GM19467 (cell line): ENCODE measurements around the gene GAREM1.
A peak's percentile ranks its signal among the peaks of the same experiment; 100 is the strongest.
"Not testable (repeated sequence)": the region's sequence is repeated elsewhere in the genome, so short reads cannot be mapped to it uniquely, and the experiment has no call there.

Experiments
- ATAC-seq: cut with Tn5 transposase; IDR thresholded peaks from one replicate; pipeline ENCODE4 v1.9.1; 2021; ENCODE audit warnings: mild to moderate bottlenecking, moderate library complexity; ENCODE audit not compliant: unreplicated experiment

The GAREM1 gene

DNA sequence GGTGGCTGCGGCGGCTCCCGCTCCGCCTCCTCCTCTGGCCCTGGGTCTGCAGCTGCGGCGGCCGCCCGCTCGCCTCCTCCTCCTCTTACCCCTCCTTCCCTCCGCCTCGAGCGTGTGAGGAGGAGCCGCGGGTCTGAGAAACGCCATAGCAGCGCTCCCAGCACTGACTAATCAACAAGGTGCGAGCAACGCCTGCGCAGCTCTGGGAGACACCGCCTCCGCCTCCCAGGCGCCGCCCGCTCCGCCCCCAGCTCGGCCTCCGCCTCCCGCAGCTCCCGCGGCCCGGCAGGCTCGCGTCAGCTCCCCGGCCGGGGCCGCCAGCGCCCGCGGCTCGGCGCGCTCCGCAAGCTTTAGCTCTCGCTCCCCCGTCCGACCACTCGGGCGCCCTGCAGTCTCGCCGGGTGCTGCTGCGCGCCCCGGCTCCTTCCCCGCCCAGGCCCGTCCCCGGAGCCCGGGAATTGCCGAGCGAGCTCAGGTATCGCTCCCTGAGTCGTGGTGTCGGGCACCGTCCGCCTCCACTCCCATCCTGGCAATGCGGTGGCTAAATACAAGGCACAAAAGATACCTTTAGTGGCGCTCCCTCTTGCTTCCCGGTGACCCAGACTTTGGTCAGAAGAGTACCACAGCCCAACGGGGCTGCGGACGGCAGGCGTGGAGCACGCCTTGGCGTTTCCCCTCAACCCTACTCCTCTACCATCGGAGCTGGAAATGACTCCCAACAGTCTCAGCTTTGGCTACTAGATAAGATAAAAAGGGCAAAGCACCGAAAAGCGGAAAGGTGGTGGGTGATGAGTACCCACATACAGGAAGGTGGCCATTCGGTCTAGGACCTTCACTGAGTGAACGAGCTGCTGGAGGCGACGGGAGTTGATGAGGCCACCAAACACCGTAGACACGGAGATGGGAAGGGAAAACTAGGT is at the start of gene GAREM1:
Gene GAREM1 (minus strand): TSS at position 169 of the 920 bp plus-strand sequence. CDS start 454 bp downstream, outside the sequence.
- ATAC-seq: peak; percentile 98

GRCh38 chr18:32511147-32511546 is 40.5 kb upstream of the GAREM1 start:
- no peak for ATAC-seq

GRCh38 chr18:32509111-32509510 is 38.4 kb upstream of the GAREM1 start:
- no peak for ATAC-seq

DNA sequence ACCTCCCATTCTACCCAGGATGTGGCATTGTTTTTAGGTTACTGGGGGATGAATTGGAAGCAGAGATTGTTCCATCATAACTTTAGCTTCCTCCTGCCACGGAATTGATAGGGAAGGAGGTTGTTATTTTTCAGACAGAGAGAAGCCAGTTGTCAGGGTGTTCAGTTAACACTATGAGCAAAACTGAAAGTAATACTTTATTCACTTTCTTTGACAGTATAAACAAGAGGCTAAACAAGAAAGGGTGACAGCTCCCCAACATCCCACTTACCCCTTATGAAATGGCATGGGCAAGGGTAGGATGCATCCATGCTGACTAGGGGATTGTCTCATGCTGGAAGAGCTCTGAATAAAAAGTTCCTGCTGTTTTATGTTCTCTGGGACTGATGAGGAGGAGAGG is 36.4 kb upstream of the GAREM1 start:
- ATAC-seq: no peak

GRCh38 chr18:32502014-32502413 is 31.3 kb upstream of the GAREM1 start:
- ATAC-seq: no peak

GRCh38 chr18:32501242-32501641 is 30.6 kb upstream of the GAREM1 start:
- not testable (repeated sequence) for ATAC-seq

DNA sequence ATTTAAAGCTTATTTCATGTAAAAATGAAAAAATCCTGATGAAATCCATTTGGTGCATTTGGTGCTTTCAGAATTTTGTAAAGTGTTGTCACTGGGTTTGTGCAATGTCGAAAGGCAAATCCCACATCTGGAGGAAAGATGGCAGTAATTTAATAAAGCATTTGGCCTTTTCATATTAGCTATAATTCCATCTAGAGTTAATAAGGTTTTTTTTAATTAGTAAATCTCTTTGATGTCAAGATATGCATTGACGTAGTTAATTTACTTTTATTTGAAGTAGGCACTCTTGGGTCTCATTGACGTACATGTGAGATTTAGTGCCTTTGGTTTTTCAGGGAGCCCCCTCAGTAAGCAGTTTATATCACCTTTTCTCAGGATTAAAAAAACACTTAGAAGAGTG is 12.3 kb upstream of the GAREM1 start:
- no peak for ATAC-seq

DNA sequence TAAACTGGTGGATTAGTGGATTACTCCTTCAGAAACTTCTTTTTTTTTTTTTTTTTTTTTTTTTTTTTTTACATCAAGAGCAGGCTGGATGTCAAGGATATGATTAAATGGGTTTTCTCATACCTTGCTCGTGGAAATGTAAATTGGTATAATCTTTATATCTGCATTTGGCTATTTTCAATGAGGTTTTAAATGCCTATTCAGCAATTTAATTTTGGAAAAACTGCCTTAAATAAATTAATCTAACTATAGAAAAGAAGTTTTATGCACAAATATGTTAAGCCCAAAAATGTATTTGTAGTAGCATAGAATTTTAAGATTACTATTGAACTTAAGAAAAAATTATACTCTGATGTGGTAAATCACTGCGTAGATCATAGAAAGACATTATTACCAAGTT is 11.4 kb upstream of the GAREM1 start:
- no peak for ATAC-seq

DNA sequence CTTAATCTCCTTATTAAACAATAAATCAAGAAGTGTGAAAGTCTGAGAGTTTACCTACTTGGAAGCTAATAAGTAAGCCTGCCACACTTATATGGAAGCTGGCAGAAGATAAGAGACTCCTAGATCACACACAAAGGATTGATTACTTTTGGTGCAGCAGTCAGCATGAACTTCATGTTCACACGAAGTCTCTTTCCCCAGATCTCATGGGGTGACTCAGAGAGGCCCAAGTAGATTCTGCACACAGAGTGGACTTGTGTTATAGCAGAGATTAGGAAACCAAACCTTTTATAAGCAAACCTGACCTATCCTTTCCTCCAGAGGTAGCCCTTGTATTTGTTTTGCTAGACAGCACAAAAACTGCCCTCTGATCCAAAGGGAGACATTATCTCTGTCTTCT is 9.9 kb upstream of the GAREM1 start:
- ATAC-seq: no peak

DNA sequence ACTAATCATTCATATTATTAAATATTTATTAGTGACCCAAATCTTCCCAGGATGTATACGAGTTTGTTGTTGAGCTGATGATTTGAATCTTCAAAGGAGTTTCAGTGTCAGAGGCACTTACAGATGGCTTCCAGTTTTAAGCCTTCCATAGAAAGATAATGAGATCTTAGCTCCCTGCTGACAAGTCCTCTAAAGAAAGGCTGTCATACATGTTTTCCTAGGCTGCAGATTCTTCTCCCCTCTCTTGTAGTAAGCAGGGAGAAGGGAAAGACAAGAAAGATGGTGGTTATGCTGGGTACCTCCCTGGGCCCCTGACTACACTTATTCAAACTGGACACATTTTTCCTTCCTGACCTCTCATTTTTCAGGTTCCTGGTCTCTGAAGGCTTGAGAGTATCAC is 8.1 kb upstream of the GAREM1 start:
- no peak for ATAC-seq

DNA sequence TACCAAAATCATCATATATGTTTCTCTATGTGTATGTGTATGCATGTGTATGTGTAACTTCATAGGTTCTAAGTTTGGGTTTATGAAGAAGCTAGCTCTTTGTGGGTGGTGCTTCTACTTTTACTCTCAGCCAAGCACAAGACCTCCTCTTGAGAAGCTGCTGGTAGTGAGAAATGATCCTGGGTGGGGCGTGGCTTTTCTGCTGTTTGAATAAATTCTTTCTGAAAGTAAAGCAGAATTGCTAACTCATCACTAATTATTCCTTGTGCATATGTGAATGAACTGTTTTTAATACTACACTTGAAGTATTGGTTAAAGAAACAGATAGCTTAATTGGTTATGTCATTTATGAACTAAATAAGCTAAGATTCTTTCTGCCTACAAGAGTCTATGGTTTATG is 7.6 kb upstream of the GAREM1 start:
- ATAC-seq: no peak

- no peak for ATAC-seq
These were observed 5.4 kb upstream of the GAREM1 start for GRCh38 chr18:32476106-32476505.

GRCh38 chr18:32475069-32475468 is 4.4 kb upstream of the GAREM1 start:
- not testable (repeated sequence) for ATAC-seq

DNA sequence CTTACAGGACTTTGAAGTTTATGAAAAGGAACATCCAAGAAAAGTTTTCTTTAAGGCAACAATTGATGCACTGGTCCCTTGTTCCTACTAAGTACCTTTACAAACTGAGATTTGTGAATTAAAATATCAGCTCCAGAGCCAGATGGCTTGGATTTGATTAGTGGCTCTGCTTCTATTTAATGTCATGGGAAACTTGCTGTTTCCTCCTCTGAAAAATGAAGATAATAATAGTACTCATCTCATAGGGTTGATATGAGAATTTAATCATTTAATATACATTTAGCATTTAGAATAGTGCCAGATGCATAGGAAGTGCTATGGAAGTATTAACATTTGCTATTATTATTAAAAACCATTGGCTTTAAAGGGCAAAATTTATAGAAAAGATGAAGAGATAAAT is 2.6 kb upstream of the GAREM1 start:
- no peak for ATAC-seq

GRCh38 chr18:32472841-32473240 is 2.2 kb upstream of the GAREM1 start:
- no peak for ATAC-seq

DNA sequence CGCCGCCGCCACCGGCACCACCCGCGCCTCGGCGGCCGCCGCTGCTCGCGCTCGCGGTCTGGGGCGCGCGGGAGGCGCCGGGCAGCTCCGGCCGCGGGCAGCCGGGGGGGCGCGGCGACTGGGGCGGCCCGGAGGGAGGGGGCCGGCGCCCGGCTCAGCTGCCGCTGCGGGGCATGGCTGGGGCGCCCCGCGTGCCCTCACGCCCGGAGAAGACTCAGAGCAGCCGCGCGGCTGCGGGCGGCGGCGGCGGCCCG is 295 bp downstream of the GAREM1 start:
- no peak for ATAC-seq

GRCh38 chr18:32469691-32470459 is 807 bp downstream of the GAREM1 start:
- no peak for ATAC-seq

DNA sequence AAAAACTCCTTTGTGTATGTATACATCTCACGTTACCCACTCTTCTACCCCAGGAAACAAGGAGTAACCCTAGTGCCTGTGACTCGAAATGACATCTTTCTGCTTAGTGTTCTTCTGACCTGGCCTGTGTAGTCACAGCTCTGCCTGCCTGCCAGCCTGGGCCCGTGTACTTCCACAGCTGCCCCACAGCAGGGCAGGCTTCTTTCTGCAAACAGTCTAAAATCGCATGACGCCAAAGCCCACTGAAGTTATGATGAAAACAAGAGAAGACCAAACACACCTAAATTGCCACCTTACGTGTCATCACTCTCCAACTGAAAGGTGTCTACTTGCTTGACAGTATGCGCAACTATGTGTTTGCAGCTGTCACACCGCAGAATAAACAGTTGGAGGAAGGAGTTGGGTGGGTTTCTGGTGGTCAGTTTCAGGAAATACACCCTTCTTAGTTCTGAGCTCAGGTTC is 1.5 kb downstream of the GAREM1 start:
- no peak for ATAC-seq

DNA sequence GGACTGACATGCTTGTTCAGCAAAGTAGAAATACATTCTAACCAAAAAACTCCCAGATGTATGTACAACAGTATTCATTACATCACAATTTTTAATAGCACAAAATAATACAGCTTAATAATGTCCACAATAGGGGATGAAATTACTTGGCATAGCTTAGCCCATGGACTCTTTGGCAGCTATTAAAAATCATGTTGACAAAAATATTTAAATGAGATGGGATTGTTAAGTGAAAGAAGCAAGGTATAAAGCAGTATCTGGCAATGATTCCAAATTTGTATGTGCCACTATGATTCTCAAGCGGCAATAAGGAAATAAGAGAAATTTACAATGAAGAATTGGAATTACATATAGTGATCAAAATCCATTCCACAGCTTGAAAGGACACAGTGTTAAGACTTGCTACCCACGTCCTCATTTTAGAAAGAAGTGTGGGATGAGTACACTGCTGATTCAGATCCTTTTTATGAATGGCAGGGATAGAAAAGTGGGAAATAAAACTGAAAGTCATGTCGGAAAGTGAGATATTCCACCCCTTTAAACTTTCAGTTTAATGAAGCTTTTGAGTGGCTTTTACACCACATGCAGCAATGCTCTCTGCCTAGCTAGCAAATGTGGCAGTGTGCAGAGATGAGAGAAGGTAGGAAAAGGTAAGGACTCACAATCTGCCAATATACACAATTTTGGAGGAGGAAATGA is 2.4 kb downstream of the GAREM1 start:
- ATAC-seq: no peak

DNA sequence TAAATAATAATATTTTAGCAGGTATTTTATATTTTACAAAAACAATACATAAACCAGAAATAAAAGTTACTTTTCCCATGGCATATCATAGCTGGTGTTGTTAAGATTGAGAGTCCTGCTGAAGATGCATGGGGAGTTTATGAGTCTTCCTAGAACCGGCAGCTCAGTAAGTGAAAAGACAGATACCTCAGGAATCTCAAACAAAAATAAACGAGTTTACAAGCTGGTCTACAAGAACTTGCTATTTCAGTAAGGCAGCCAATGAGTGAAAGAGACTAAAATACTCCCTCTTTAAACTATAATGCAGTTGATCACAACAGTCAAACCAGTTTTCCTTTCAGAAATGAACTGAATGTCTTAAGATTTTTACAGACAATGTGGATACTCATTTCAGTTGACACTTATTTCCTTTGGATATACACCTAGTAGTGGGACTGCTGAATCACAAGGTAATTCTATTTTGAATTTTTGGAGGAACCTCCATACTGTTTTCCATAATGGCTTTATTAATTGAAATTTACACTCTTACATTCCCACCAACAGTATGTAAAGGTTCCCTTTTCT is 8.9 kb downstream of the GAREM1 start:
- no peak for ATAC-seq

DNA sequence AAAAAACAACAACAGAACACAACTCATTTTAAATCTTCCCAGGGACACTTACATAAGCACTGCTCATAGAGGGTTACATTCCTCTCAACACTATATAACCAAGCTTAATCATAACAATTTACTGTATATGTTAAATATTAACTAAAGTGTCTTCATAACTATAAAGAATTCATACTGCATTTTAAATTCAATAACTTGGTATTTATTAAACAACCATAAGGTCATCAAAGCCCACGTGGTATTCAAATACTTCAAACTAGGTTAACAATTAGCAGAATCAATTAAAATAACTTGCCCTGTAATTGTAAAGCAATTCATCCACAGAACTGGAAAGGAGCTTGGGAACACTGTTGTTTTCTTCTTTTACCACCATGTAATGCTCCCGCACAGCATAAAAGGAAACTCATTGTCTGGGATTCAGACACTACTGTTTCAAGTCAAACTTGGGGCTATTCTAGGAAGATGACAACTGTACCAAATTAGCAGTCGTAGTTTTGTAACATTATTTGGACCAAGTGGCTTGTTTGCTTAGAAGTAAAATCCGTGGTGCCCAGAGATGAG is 10.4 kb downstream of the GAREM1 start:
- ATAC-seq: no peak
